GM19455 (cell line): ENCODE data around the gene OR52D1.

ENCODE experiments used
- ATAC-seq: cut with Tn5 transposase; IDR thresholded peaks from one replicate; pipeline ENCODE4 v1.9.1; 2021; ENCODE audit not compliant: unreplicated experiment

The OR52D1 gene

DNA sequence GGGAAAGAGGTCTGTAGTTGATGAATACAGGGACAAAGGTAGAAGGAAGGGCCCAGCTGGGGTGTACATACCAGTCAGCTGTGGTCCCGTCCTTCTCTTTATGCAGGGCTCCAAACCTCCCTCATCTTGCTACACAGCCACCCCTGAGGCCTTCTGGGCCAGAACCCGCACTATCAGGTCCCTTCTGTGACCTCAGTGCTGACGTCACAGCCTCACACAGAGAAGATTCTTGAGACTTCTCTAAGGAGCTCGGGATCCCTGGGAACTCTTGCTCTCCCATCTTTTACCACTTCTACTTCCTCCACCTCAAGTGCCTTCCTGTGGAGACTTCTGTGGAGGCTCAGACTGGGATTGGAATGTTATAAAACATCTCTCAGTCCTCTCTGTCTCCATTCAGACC, 21.3 kb downstream of the OR52D1 start, which contains the start of gene UBQLN3:
TSS of gene UBQLN3 (minus strand) at position 155 of the 400 bp plus-strand sequence. CDS start 399 bp downstream, outside the sequence.
- no peak for ATAC-seq

- no peak for ATAC-seq
Measured at GRCh38 chr11:5514841-5515240, 26.4 kb downstream of the OR52D1 start.

DNA sequence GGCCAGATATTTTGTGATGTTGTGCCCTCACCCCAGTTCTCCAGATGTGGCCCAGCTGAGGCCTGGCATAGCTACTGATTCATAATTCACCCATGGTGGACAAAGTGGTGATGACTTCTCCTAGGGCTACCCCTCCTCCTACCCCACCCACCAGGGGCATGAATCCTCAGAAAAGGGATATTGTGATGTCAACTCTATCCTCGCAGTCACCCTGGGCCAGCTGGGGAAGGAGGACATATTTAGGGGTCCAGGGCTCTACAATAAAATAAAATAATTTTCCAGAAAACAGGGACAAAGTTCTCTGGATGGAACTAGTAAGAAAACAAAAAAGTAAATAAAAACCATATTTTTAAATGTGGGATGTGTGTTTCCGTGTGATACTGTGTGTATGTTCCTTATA, 28.1 kb downstream of the OR52D1 start, which contains the start of gene UBQLNL:
TSS of gene UBQLNL (minus strand) at position 101 of the 400 bp plus-strand sequence. CDS start 258 bp downstream, outside the sequence.
- ATAC-seq = no peak

GRCh38 chr11:5521540-5521939, 33.1 kb downstream of the OR52D1 start:
- no peak for ATAC-seq

- no peak for ATAC-seq
Measured at GRCh38 chr11:5522308-5522707, 33.8 kb downstream of the OR52D1 start.

GRCh38 chr11:5524756-5525155, 36.3 kb downstream of the OR52D1 start:
- ATAC-seq = no peak

- ATAC-seq = no peak
Measured at GRCh38 chr11:5527716-5528115, 39.2 kb downstream of the OR52D1 start.

DNA sequence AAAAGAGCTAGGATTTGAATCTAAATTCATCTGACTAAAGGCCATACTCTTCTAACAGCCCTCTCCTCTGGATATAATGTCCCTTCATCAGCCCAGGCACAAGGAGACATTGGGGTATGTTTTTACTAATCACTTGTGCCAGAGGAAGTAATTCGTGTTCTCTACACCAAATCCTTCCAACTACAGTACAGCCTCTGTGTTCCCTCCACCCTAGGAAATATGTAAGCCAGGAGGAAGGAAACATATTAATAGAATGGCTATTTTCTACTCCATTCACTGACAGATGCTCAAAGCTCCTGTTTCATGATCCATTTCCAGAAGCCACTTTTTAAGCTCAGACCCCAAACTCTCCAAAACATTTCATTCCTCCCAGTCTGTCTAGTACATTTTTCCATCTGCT, 40.0 kb downstream of the OR52D1 start:
- no peak for ATAC-seq

GRCh38 chr11:5531053-5531831, 42.8 kb downstream of the OR52D1 start:
- no peak for ATAC-seq

- no peak for ATAC-seq
Measured at GRCh38 chr11:5534046-5534445, 45.6 kb downstream of the OR52D1 start.

DNA sequence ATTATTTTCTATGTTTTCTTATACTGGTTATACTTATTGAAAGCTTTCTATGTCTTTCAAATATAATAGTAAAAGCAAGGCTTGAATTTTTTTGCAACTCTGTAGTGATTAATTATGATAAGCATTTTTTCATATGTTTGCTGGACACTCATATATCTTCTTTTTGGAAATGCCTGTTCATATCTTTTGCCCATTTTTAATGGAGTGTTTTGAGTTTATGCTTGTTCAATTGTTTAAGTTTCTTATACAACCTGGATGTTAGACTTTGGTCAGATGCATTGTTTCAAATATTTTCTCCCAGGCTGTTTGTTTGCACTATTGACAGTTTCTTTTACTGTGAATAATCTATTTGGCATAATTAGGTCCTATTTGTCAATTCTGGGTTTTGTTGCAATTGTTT, 48.0 kb downstream of the OR52D1 start:
- no peak for ATAC-seq
